CD1c-positive myeloid dendritic cell (primary cell): ENCODE data around the gene IER5.
A peak's percentile ranks its signal among the peaks of the same experiment; 100 is the strongest.

Source experiments
- DNase-seq: peaks from one replicate; pipeline ENCODE4 v3.0.0-alpha.2; 2016; ENCODE audit errors: extremely low spot score

IER5 gene

GRCh38 chr1:181077576-181078242 lies 10.8 kb upstream of the IER5 start:
- DNase-seq: no peak

GRCh38 chr1:181079382-181079781 lies 9.1 kb upstream of the IER5 start:
- DNase-seq: no peak

GRCh38 chr1:181079920-181080319 lies 8.6 kb upstream of the IER5 start:
- DNase-seq: no peak

GRCh38 chr1:181080556-181080955 lies 7.9 kb upstream of the IER5 start:
- DNase-seq: peak; percentile 27

GRCh38 chr1:181081395-181081794 lies 7.1 kb upstream of the IER5 start:
- no peak for DNase-seq

- peak; percentile 82 for DNase-seq
Measured at GRCh38 chr1:181083842-181084605, 4.5 kb upstream of the IER5 start.

GRCh38 chr1:181084606-181084969 lies 3.9 kb upstream of the IER5 start:
- no peak for DNase-seq

GRCh38 chr1:181086091-181086490 lies 2.4 kb upstream of the IER5 start:
- no peak for DNase-seq

GRCh38 chr1:181086926-181087325 lies 1.6 kb upstream of the IER5 start:
- peak; percentile 88 for DNase-seq

- peak; percentile 91 for DNase-seq
Measured at GRCh38 chr1:181087400-181087901, 1.0 kb upstream of the IER5 start.

- no peak for DNase-seq
Measured at GRCh38 chr1:181089017-181089675, 646 bp downstream of the IER5 start.

GRCh38 chr1:181089676-181090544 lies 1.4 kb downstream of the IER5 start:
- DNase-seq: peak; percentile 87

- peak; percentile 55 for DNase-seq
Measured at GRCh38 chr1:181090641-181091126, 2.2 kb downstream of the IER5 start.

- DNase-seq: peak; percentile 48
Measured at GRCh38 chr1:181091309-181092040, 3.0 kb downstream of the IER5 start.

- DNase-seq: no peak
Measured at GRCh38 chr1:181092056-181092455, 3.6 kb downstream of the IER5 start.

GRCh38 chr1:181092883-181093458 lies 4.5 kb downstream of the IER5 start:
- DNase-seq: no peak

- DNase-seq: no peak
Measured at GRCh38 chr1:181094416-181095212, 6.1 kb downstream of the IER5 start.

- DNase-seq: no peak
Measured at GRCh38 chr1:181095260-181095659, 6.8 kb downstream of the IER5 start.

GRCh38 chr1:181095763-181096184 lies 7.3 kb downstream of the IER5 start:
- no peak for DNase-seq

GRCh38 chr1:181097242-181097641 lies 8.7 kb downstream of the IER5 start:
- no peak for DNase-seq
